Liver (tissue), 9 donors: ENCODE data around the gene P2RY8. TPM values are rescaled to one million over a fixed set of nuclear protein-coding genes. Genes with fewer than 3 reads are reported as not detected.

Source experiments
- DNase-seq: peaks from one replicate; pipeline ENCODE4 v3.0.0-alpha.2; 2017; ENCODE audit warnings: low spot score
- H3K27ac ChIP-seq, 2 donors: one replicate each; pipeline ENCODE4 v1.7.0; 2013; ENCODE audit warnings: inconsistent platforms in 2 of 2, low read length in 2 of 2, control low read depth in 1 of 2, low read depth in 1 of 2, mild to moderate bottlenecking in 1 of 2
- H3K27me3 ChIP-seq, 4 donors: one replicate each; pipeline versions ENCODE4 v1.6.1 to v1.7.0; 2013; ENCODE audit warnings: low read length in 3 of 4, inconsistent platforms in 1 of 4, mild to moderate bottlenecking in 1 of 4, moderate library complexity in 1 of 4; ENCODE audit not compliant: control insufficient read depth in 4 of 4, insufficient read depth in 4 of 4
- H3K36me3 ChIP-seq, 4 donors: one replicate each; pipeline versions ENCODE4 v1.6.1 to v1.7.0; 2013; ENCODE audit warnings: low read length in 3 of 4, mild to moderate bottlenecking in 3 of 4, low read depth in 1 of 4, moderate library complexity in 1 of 4; ENCODE audit not compliant: control insufficient read depth in 4 of 4, insufficient read depth in 3 of 4
- H3K4me1 ChIP-seq, 4 donors: one replicate each; pipeline versions ENCODE4 v1.6.1 to v1.7.0; 2013; ENCODE audit warnings: low read length in 3 of 4, mild to moderate bottlenecking in 3 of 4, moderate library complexity in 1 of 4; ENCODE audit not compliant: control insufficient read depth in 4 of 4, insufficient read depth in 4 of 4
- H3K4me3 ChIP-seq, 3 donors: one replicate each; pipeline versions ENCODE4 v1.6.1 to v1.7.0; 2013; ENCODE audit warnings: low read length in 3 of 3, control low read depth in 1 of 3, low read depth in 1 of 3, mild to moderate bottlenecking in 1 of 3
- H3K9ac ChIP-seq, 2 donors: one replicate each; pipeline ENCODE4 v1.7.0; 2013; ENCODE audit warnings: low read length in 2 of 2, mild to moderate bottlenecking in 2 of 2, moderate library complexity in 2 of 2, control low read depth in 1 of 2, low read depth in 1 of 2
- H3K9me3 ChIP-seq, 4 donors: one replicate each; pipeline versions ENCODE4 v1.6.1 to v1.7.0; 2013; ENCODE audit warnings: low read length in 3 of 4; ENCODE audit not compliant: control insufficient read depth in 4 of 4
- ATF3 ChIP-seq: IDR thresholded peaks from 2 replicates; pipeline ENCODE4 v1.6.1; 2016; ENCODE audit warnings: antibody characterized with exemption
- EGR1 ChIP-seq, 2 donors: IDR thresholded peaks; 2 replicates each; pipeline ENCODE4 v1.6.1; 2016 to 2018; ENCODE audit warnings: antibody characterized with exemption in 2 of 2, low read depth in 2 of 2
- FOXA1 ChIP-seq: IDR thresholded peaks from 2 replicates; pipeline ENCODE4 v1.6.1; 2016; ENCODE audit warnings: antibody characterized with exemption
- FOXA2 ChIP-seq: IDR thresholded peaks from 2 replicates; pipeline ENCODE4 v1.6.1; 2016; ENCODE audit warnings: antibody characterized with exemption
- GABPA ChIP-seq, 2 donors: IDR thresholded peaks in 1 of 2; conservative IDR thresholded peaks in 1 of 2; 2 replicates each; pipeline ENCODE4 v1.6.1; 2016; ENCODE audit warnings: antibody characterized with exemption in 2 of 2, mild to moderate bottlenecking in 1 of 2, moderate library complexity in 1 of 2
- HNF4G ChIP-seq: IDR thresholded peaks from 2 replicates; pipeline ENCODE4 v1.6.1; 2016; ENCODE audit warnings: antibody characterized with exemption
- JUND ChIP-seq, 2 donors: IDR thresholded peaks; 2 replicates each; pipeline ENCODE4 v1.6.1; 2016; ENCODE audit warnings: antibody characterized with exemption in 2 of 2
- MAX ChIP-seq: IDR thresholded peaks from 2 replicates; pipeline ENCODE4 v1.6.1; 2016; ENCODE audit warnings: antibody characterized with exemption
- NR2F2 ChIP-seq: IDR thresholded peaks from 2 replicates; pipeline ENCODE4 v1.6.1; 2016; ENCODE audit warnings: antibody characterized with exemption
- RAD21 ChIP-seq, 2 donors: IDR thresholded peaks; 2 replicates each; pipeline ENCODE4 v1.6.1; 2016; ENCODE audit warnings: antibody characterized with exemption in 2 of 2, mild to moderate bottlenecking in 2 of 2
- REST ChIP-seq: IDR thresholded peaks from 2 replicates; pipeline ENCODE4 v1.6.1; 2016; ENCODE audit warnings: antibody characterized with exemption, mild to moderate bottlenecking
- RXRA ChIP-seq, 2 donors: IDR thresholded peaks; 2 replicates each; pipeline ENCODE4 v1.6.1; 2017 to 2018; ENCODE audit warnings: antibody characterized with exemption in 2 of 2, mild to moderate bottlenecking in 1 of 2
- TAF1 ChIP-seq: conservative IDR thresholded peaks from 2 replicates; pipeline ENCODE4 v1.6.1; 2016; ENCODE audit warnings: antibody characterized with exemption, mild to moderate bottlenecking
- YY1 ChIP-seq: IDR thresholded peaks from 2 replicates; pipeline ENCODE4 v1.6.1; 2016; ENCODE audit warnings: antibody characterized with exemption, mild to moderate bottlenecking
- WGBS: extraction: QIAGEN DNeasy Blood & Tissue Kit; methylation state at CpG from one replicate; pipeline ENCODE4 v1.1.7; 2013; 5-methylcytosine and 5-hydroxymethylcytosine counted together
- polyA plus RNA-seq, 2 donors: library from polyadenylated mRNA; stranded (reverse) in 1 of 2; unstranded in 1 of 2; fragments of 200-250 nt in 1 of 2; fragments of >200 nt in 1 of 2; fragmentation: Nextera tagmentation in 1 of 2; extraction: Ambion mirVana in 1 of 2; gene quantifications; one replicate each; pipeline versions ENCODE4 v1.2.1 to v1.2.3, GENCODE V29; 2013 to 2015
- total RNA-seq, 2 donors: library from RNA; depleted of rRNA; stranded (reverse); fragments of >200 nt; gene quantifications; one replicate each; pipeline ENCODE4 v1.2.3, GENCODE V29; 2014
- TF ChIP-seq, protein P1 (sequence below): IDR thresholded peaks from 2 replicates; pipeline ENCODE4 v1.6.1; 2016; ENCODE audit warnings: antibody characterized with exemption
- TF ChIP-seq, protein P2 (sequence below): fragments of 150-350 bp; IDR thresholded peaks from 2 replicates; pipeline ENCODE4 v1.5.1; 2017; ENCODE audit warnings: improper control_type of control experiment, low read depth, low read length; ENCODE audit not compliant: missing input control
- donor health status: healthy.
- donor health status: healthy.
- donor health status: healthy.
- donor health status: healthy.
- donor health status: healthy.

P2RY8 gene
- total and polyA plus RNA-seq, 4 donors = 0.24 to 4.4 (median 0.59) TPM

GRCh38 chrX:1533058-1533457 lies 3.9 kb downstream of the P2RY8 start:
- H3K4me3 ChIP-seq = no peak overlapping the region
- H3K36me3 ChIP-seq = no peaks in the 10 kb centered on the region
- H3K27me3 ChIP-seq = no peaks in the 10 kb centered on the region
- H3K9me3 ChIP-seq = no peaks in the 10 kb centered on the region
- no peak overlapping the region for H3K9ac ChIP-seq
- H3K4me1 ChIP-seq = peaks cover 0 to 7% (median 1%) of the 10 kb centered on the region in 4 donors
- WGBS = 41% methylated on average over 4 of the region's 4 CpGs
- no peak for DNase-seq
- no peak for TF ChIP-seq MAX
- no peak for TF ChIP-seq ATF3
- TF ChIP-seq EGR1 (IDR thresholded peaks at IDR 0.05; ENCODE audit: low read depth in 2 of 2) = no peak
- TF ChIP-seq TAF1 = no peak
- no peak for TF ChIP-seq FOXA1
- TF ChIP-seq NR2F2 = no peak
- TF ChIP-seq RAD21 (IDR thresholded peaks at IDR 0.05) = no peak
- no peak for TF ChIP-seq JUND (IDR thresholded peaks at IDR 0.05)
- TF ChIP-seq FOXA2 = no peak
- TF ChIP-seq RXRA (IDR thresholded peaks at IDR 0.05) = no peak
- no peak for TF ChIP-seq HNF4G
- TF ChIP-seq, protein P1, sequence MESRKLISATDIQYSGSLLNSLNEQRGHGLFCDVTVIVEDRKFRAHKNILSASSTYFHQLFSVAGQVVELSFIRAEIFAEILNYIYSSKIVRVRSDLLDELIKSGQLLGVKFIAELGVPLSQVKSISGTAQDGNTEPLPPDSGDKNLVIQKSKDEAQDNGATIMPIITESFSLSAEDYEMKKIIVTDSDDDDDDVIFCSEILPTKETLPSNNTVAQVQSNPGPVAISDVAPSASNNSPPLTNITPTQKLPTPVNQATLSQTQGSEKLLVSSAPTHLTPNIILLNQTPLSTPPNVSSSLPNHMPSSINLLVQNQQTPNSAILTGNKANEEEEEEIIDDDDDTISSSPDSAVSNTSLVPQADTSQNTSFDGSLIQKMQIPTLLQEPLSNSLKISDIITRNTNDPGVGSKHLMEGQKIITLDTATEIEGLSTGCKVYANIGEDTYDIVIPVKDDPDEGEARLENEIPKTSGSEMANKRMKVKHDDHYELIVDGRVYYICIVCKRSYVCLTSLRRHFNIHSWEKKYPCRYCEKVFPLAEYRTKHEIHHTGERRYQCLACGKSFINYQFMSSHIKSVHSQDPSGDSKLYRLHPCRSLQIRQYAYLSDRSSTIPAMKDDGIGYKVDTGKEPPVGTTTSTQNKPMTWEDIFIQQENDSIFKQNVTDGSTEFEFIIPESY = no peak
- TF ChIP-seq, protein P2, sequence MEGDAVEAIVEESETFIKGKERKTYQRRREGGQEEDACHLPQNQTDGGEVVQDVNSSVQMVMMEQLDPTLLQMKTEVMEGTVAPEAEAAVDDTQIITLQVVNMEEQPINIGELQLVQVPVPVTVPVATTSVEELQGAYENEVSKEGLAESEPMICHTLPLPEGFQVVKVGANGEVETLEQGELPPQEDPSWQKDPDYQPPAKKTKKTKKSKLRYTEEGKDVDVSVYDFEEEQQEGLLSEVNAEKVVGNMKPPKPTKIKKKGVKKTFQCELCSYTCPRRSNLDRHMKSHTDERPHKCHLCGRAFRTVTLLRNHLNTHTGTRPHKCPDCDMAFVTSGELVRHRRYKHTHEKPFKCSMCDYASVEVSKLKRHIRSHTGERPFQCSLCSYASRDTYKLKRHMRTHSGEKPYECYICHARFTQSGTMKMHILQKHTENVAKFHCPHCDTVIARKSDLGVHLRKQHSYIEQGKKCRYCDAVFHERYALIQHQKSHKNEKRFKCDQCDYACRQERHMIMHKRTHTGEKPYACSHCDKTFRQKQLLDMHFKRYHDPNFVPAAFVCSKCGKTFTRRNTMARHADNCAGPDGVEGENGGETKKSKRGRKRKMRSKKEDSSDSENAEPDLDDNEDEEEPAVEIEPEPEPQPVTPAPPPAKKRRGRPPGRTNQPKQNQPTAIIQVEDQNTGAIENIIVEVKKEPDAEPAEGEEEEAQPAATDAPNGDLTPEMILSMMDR = no peak
- no peak for TF ChIP-seq REST
- TF ChIP-seq GABPA (IDR thresholded peaks at IDR 0.05 in 1 of 2, conservative IDR thresholded peaks at IDR 0.05 in 1 of 2) = no peak
- no peak for TF ChIP-seq YY1
- H3K27ac ChIP-seq = no peak overlapping the region
